ELF-1 (cell line): ENCODE results near the gene DMRTC1.
"Not testable (repeated sequence)": the region's sequence is repeated elsewhere in the genome, so short reads cannot be mapped to it uniquely, and the experiment has no call there.

Source experiments
- DNase-seq: peaks from one replicate; pipeline ENCODE4 v3.0.0-alpha.2; 2016; ENCODE audit warnings: low read depth, low spot score

DMRTC1 gene, protein sequence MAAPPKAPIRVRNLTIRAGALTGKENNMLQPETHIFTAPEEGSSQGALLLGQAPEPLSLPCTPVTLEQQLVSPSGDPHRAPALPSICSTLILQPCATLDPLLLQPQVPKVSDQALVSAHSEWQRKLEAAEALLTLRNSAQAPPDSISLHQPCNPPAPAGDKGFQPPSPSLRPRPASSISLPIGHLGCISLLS

GRCh38 chrX:72943819-72944169 is at the start of gene DMRTC1:
Gene DMRTC1, minus strand, starts transcription at chrX:72943837. Its CDS starts 68,143 bp downstream, at chrX:72875694.
- not testable (repeated sequence) for DNase-seq

- DNase-seq = not testable (repeated sequence)
Measured at GRCh38 chrX:72980894-72981469, 37.3 kb upstream of the DMRTC1 start.

DNA sequence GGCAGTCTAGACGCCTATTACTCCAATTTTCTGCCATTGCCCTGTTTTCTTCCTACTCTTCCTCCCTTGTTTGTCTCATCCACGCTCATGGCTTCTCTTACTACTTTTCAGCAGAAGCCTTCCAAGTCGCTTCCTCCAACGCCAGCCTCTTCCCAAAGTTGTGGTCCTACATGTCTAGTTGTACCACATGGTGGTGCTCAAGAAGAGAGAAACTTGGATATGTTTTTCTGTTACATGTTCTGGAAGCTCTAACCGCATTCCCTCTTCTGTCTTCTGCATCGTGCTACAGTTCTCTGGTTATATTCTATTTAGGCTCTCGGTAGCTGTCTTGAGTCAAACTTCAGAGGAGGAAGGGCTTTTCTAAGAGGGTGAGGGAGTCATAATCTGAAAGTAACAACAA is 31.2 kb upstream of the DMRTC1 start:
- not testable (repeated sequence) for DNase-seq

DNA sequence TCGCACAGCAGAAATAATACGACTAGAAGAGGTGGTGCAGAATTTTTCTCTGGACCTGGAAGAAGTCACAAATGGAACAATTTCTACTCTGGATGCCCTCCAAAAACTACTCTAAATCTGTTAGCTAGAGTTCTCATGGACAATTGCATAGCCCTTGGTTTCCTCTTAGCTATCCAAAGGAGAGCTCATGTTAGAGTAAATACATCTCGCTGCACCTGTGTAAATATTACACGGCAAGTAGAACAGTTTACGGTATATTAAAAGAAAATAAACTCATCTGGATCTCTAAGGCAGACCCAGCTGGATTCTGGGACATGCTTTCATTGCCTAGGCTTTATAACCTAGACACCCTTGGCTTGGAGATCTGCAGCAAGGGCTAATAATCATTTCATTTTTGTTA is 28.2 kb upstream of the DMRTC1 start:
- not testable (repeated sequence) for DNase-seq

GRCh38 chrX:72959971-72960370 is 16.3 kb upstream of the DMRTC1 start:
- DNase-seq = not testable (repeated sequence)

- not testable (repeated sequence) for DNase-seq
Measured at GRCh38 chrX:72943035-72943818, 410 bp downstream of the DMRTC1 start.

DNA sequence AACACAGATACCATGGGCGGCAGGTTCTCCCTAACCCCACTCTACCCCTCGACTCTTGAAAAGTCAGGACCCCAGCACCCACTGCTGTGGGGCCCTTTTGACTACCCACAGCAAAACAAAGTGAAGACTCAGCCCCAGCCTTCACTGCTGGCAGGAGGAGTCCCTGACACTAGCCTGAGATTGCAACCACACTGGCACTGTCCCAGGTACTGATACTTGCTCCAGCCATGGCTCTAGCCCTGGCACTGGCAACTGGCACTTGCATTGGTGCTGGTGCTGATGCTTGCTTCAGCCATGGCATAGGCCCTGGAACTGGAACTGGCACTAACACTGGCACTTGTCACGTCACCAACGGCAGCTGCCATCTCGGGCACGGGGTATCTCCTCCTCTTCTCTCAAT is 1.4 kb downstream of the DMRTC1 start:
- DNase-seq = not testable (repeated sequence)

- DNase-seq = not testable (repeated sequence)
Measured at GRCh38 chrX:72937906-72938305, 5.7 kb downstream of the DMRTC1 start, which contains the start of gene FAM236A. Gene FAM236A, plus strand, starts transcription at chrX:72938206. Its CDS starts 57 bp downstream, at chrX:72938263.

- not testable (repeated sequence) for DNase-seq
Measured at GRCh38 chrX:72936882-72937455, 6.7 kb downstream of the DMRTC1 start.

- DNase-seq = not testable (repeated sequence)
Measured at GRCh38 chrX:72936455-72936854, 7.2 kb downstream of the DMRTC1 start.

DNA sequence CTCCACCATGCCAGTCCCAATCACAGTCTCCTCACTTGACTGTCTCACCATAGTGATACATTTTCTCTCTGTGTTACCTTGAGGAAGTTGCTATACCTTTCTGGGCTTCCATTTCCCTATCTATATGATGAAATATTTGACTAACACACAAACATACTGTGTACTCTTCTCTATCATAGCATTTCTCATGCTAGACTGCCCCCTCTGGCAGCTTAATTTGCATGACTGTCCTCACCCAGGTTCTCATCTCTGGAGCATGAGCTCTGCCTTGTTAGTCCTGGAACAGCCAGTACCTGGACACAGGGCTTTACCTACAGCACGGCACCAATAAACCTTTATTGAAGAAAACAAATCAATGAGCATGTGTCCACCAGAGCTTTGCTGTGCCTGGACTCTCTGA is 11.4 kb downstream of the DMRTC1 start:
- DNase-seq = not testable (repeated sequence)

- not testable (repeated sequence) for DNase-seq
Measured at GRCh38 chrX:72916096-72916495, 27.5 kb downstream of the DMRTC1 start.

- DNase-seq = not testable (repeated sequence)
Measured at GRCh38 chrX:72912315-72912714, 31.3 kb downstream of the DMRTC1 start, which contains the start of gene FAM236C. Gene FAM236C, plus strand, starts transcription at chrX:72912615. Its CDS starts 100 bp downstream, at chrX:72912715.

DNA sequence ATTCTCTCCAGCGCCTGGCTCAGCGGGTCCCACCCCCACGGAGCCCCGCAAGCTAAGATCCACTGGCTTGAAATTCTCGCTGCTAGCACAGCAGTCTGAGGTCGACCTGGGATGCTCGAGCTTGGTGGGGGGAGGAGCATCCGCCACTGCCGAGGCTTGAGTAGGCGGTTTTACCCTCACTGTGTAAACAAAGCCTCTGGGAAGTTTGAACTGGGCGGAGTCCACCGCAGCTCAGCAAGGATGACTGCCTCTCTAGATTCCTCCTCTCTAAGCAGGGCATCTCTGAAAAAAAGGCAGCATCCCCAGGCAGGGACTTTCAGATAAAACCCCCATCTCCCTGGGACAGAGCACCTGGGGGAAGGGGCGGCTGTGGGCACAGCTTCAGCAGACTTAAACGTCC is 53.9 kb downstream of the DMRTC1 start:
- DNase-seq = not testable (repeated sequence)

- DNase-seq = not testable (repeated sequence)
Measured at GRCh38 chrX:72882898-72883297, 60.7 kb downstream of the DMRTC1 start.

DNA sequence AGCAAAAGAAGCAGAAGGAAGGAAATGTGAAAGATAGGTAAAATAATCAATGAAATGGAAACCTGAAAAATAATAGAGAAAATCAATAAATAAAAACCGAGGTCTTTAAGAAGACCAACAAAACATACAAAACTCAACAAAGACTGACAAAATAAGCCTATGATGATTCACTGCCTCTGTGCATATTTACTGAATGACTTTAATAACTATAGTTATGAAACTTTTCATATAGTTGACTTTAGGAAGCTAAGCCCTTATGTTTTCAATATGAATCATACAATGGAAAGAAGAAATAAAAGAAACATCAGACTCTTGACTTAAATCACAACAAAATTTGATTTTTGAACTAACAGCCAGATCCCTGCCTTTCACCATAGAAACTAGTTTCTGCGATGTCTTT is 106.1 kb downstream of the DMRTC1 start:
- not testable (repeated sequence) for DNase-seq

GRCh38 chrX:72830701-72831100 is 112.9 kb downstream of the DMRTC1 start:
- DNase-seq = not testable (repeated sequence)
